ENCODE results near the gene ZNF358. TPM values are rescaled to one million over a fixed set of nuclear protein-coding genes. Genes with fewer than 3 reads are reported as not detected.

The ZNF358 gene
- total RNA-seq, 2 experiments from 2014 or later = 5.1 to 5.2 TPM

DNA sequence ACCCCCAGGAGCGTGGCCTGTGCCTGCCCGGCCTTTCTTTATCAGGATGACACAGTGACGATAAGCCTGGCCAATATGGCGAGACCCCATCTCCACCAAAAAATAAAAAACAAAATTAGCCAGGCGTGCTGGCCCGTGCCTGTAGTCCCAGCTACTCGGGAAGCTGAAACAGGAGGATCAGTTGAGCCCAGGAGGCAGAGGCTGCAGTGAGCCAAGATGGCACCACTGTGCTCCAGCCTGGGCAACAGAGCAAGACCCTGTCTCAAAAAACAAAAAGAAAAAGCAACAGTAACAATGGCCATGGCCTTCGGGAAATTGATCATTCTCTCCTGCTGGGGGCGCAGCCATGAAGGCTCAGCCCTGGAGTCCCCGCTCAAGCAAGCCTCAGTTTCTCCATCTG lies 38.1 kb upstream of the ZNF358 start:
- Mint-ChIP-seq H3K27me3 (no peaks in the 10 kb centered on the region), H3K4me3 (no peak overlapping the region), H3K9me3 (no peaks in the 10 kb centered on the region), H3K27ac (no peak overlapping the region), H3K36me3 (ENCODE audit: low read depth) (peaks cover 4% of the 10 kb centered on the region), H3K4me1 (ENCODE audit: low read depth) (no peaks in the 10 kb centered on the region)
- no peaks in the 10 kb centered on the region for H3K9me3 ChIP-seq (ENCODE audit: control insufficient read depth in 1 of 2, insufficient read depth in 1 of 2, low read length in 2 of 2)
- DNase-seq (no peak), ATAC-seq (ENCODE audit: poor library complexity) (no peak)
- no peaks in the 10 kb centered on the region for H3K27me3 ChIP-seq (ENCODE audit: control insufficient read depth in 1 of 2, insufficient read depth in 2 of 2, low read length in 2 of 2)
- H3K36me3 ChIP-seq (ENCODE audit: insufficient read depth, low read length) = no peaks in the 10 kb centered on the region
- CTCF ChIA-PET = no interaction called here
- POLR2A ChIA-PET = interaction anchor here (0.9 kb wide), 1 partner anchor 45 kb away, joined by 3 read pairs; the partner anchor contains the start of gene MCOLN1
- no peak overlapping the region for H3K27ac ChIP-seq (ENCODE audit: low read depth in 1 of 2, low read length in 2 of 2)
- intact Hi-C loops (cut with DNase I, micrococcal nuclease) = no loop called here
- no peaks in the 10 kb centered on the region for H3K4me1 ChIP-seq (ENCODE audit: insufficient read depth, low read length)
- TF ChIP-seq, protein P1, sequence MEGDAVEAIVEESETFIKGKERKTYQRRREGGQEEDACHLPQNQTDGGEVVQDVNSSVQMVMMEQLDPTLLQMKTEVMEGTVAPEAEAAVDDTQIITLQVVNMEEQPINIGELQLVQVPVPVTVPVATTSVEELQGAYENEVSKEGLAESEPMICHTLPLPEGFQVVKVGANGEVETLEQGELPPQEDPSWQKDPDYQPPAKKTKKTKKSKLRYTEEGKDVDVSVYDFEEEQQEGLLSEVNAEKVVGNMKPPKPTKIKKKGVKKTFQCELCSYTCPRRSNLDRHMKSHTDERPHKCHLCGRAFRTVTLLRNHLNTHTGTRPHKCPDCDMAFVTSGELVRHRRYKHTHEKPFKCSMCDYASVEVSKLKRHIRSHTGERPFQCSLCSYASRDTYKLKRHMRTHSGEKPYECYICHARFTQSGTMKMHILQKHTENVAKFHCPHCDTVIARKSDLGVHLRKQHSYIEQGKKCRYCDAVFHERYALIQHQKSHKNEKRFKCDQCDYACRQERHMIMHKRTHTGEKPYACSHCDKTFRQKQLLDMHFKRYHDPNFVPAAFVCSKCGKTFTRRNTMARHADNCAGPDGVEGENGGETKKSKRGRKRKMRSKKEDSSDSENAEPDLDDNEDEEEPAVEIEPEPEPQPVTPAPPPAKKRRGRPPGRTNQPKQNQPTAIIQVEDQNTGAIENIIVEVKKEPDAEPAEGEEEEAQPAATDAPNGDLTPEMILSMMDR (IDR thresholded peaks at IDR 0.05) = no peak
- H3K4me3 ChIP-seq (ENCODE audit: low read length) = no peak overlapping the region

DNA sequence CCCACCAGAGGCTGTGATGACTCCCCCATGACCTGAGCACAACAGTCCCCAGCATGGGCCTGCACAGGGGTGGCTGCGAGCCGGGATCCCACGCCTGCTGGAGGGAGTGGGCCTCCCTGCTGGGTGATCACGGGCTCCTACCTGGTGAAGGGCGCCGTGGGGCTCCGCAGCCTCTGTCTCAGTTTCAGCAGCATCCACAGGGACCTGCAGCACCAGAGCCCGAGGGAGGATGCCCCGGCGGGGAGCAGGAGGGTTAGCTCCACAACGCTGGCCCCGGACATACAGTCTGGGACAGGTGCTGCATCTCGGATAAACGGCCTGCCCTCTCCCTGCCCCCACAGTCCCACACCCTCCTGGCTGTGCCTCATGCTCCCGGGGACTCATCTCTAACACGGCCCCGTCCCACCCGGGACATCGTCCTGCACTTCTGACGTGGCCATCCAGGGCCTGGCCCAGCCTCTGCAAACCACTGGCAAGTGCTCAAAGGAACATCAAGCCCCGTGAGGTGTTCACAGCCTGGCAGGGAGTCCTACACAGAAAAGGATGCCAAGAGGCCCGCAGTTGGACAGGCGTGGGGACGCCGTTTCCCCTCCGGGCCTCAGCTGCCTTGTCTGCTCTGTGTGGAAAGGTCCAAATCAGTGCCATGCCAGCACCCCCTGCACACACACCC lies 37.6 kb upstream of the ZNF358 start:
- H3K9me3 Mint-ChIP-seq = no peaks in the 10 kb centered on the region
- H3K27ac Mint-ChIP-seq = no peak overlapping the region
- TF ChIP-seq, protein P1 (IDR thresholded peaks at IDR 0.05) = no peak
- H3K4me1 Mint-ChIP-seq (ENCODE audit: low read depth) = peaks cover 4% of the 10 kb centered on the region
- no peak for ATAC-seq (ENCODE audit: poor library complexity)
- intact Hi-C loops (cut with DNase I, micrococcal nuclease) = no loop called here
- DNase-seq = no peak
- no peak overlapping the region for H3K4me3 Mint-ChIP-seq
- Histone ChIP-seq H3K27ac (ENCODE audit: low read depth in 1 of 2, low read length in 2 of 2) (no peak overlapping the region), H3K9me3 (ENCODE audit: control insufficient read depth in 1 of 2, insufficient read depth in 1 of 2, low read length in 2 of 2) (no peaks in the 10 kb centered on the region), H3K36me3 (ENCODE audit: insufficient read depth, low read length) (no peaks in the 10 kb centered on the region), H3K4me3 (ENCODE audit: low read length) (no peak overlapping the region), H3K27me3 (ENCODE audit: control insufficient read depth in 1 of 2, insufficient read depth in 2 of 2, low read length in 2 of 2) (no peaks in the 10 kb centered on the region), H3K4me1 (ENCODE audit: insufficient read depth, low read length) (peaks cover 4% of the 10 kb centered on the region)
- ChIA-PET POLR2A (interaction anchor here (0.9 to 1.3 kb wide), 2 partner anchors 9 to 44 kb away, joined by 3 to 4 read pairs; partner anchors contain the start of gene MCOLN1), CTCF (no interaction called here)
- no peaks in the 10 kb centered on the region for H3K36me3 Mint-ChIP-seq (ENCODE audit: low read depth)
- peaks cover 3% of the 10 kb centered on the region for H3K27me3 Mint-ChIP-seq

DNA sequence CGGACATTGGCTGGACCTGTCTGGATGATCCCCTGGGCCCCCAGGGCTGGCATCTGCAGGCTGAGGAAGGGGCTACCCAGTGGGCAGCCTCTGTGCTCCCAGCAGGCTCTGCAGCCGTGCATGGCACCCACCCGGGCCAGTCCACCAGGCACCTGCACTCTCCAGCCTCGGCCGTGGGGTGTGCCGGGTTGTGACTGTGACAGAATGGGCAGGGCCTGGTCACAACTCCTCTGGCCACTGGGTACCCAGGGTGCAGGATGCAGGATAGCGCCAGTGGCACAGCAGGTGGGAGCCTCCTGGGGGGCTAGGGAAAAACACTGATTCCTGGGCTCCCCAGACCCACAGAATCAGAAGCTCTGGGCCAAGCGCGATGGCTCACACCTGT lies 37.1 kb upstream of the ZNF358 start:
- H3K36me3 Mint-ChIP-seq (ENCODE audit: low read depth) = no peaks in the 10 kb centered on the region
- peaks cover 9% of the 10 kb centered on the region for H3K4me1 Mint-ChIP-seq (ENCODE audit: low read depth)
- H3K9me3 Mint-ChIP-seq = no peaks in the 10 kb centered on the region
- H3K27me3 Mint-ChIP-seq = peaks cover 6% of the 10 kb centered on the region
- DNase-seq (no peak), ATAC-seq (ENCODE audit: poor library complexity) (no peak)
- Histone ChIP-seq H3K36me3 (ENCODE audit: insufficient read depth, low read length) (no peaks in the 10 kb centered on the region), H3K27me3 (ENCODE audit: control insufficient read depth in 1 of 2, insufficient read depth in 2 of 2, low read length in 2 of 2) (no peaks in the 10 kb centered on the region), H3K9me3 (ENCODE audit: control insufficient read depth in 1 of 2, insufficient read depth in 1 of 2, low read length in 2 of 2) (no peaks in the 10 kb centered on the region), H3K4me3 (ENCODE audit: low read length) (no peak overlapping the region), H3K27ac (ENCODE audit: low read depth in 1 of 2, low read length in 2 of 2) (no peak overlapping the region), H3K4me1 (ENCODE audit: insufficient read depth, low read length) (peaks cover 8% of the 10 kb centered on the region)
- TF ChIP-seq, protein P1 (IDR thresholded peaks at IDR 0.05) = no peak
- CTCF ChIA-PET = no interaction called here
- H3K4me3 Mint-ChIP-seq = no peak overlapping the region
- POLR2A ChIA-PET = interaction anchor here (1.3 kb wide), 1 partner anchor 9 kb away, joined by 4 read pairs; no protein-coding TSS in a partner anchor
- no peak overlapping the region for H3K27ac Mint-ChIP-seq
- intact Hi-C loops (cut with DNase I, micrococcal nuclease) = no loop called here

Data from CD4-positive, alpha-beta T cell (primary cell).